ENCODE data around the gene MYOM1.

The MYOM1 gene

GRCh38 chr18:3119401-3120341 lies 100.1 kb downstream of the MYOM1 start:
- no peak for TF ChIP-seq REST (IDR thresholded peaks at IDR 0.05; ENCODE audit: low read depth)
- no peak for TF ChIP-seq EP300 (IDR thresholded peaks at IDR 0.05; ENCODE audit: borderline replicate concordance)
- no peak for TF ChIP-seq NFIC (IDR thresholded peaks at IDR 0.05)
- no peak for TF ChIP-seq FOXM1 (IDR thresholded peaks at IDR 0.05; ENCODE audit: borderline replicate concordance, low read depth)
- no peak for TF ChIP-seq ZBTB7A (IDR thresholded peaks at IDR 0.05; ENCODE audit: low read depth)
- TF ChIP-seq EGR1 (IDR thresholded peaks at IDR 0.05) = no peak
- TF ChIP-seq TEAD4 (IDR thresholded peaks at IDR 0.05) = no peak
- no peak for TF ChIP-seq CREB1 (IDR thresholded peaks at IDR 0.05; ENCODE audit: low read depth)
- TF ChIP-seq RAD21 (IDR thresholded peaks at IDR 0.05; ENCODE audit: low read depth) = no peak
- no peak for TF ChIP-seq USF1 (IDR thresholded peaks at IDR 0.05)
- no peak for TF ChIP-seq MAX (IDR thresholded peaks at IDR 0.05)
- no peak for TF ChIP-seq CEBPB (IDR thresholded peaks at IDR 0.05)

- TF ChIP-seq ZBTB7A (IDR thresholded peaks at IDR 0.05; ENCODE audit: low read depth) = no peak
- no peak for TF ChIP-seq TCF12 (IDR thresholded peaks at IDR 0.05; ENCODE audit: low read depth)
- no peak for TF ChIP-seq CEBPB (IDR thresholded peaks at IDR 0.05)
- no peak for TF ChIP-seq REST (IDR thresholded peaks at IDR 0.05; ENCODE audit: low read depth)
- TF ChIP-seq EGR1 (IDR thresholded peaks at IDR 0.05) = no peak
- TF ChIP-seq EP300 (IDR thresholded peaks at IDR 0.05; ENCODE audit: borderline replicate concordance) = no peak
- TF ChIP-seq TEAD4 (IDR thresholded peaks at IDR 0.05) = no peak
- no peak for TF ChIP-seq NFIC (IDR thresholded peaks at IDR 0.05)
These were observed 101.4 kb downstream of the MYOM1 start for GRCh38 chr18:3118195-3119010.

- no peak for TF ChIP-seq YY1 (IDR thresholded peaks at IDR 0.05; ENCODE audit: low read depth)
- no peak for TF ChIP-seq EGR1 (IDR thresholded peaks at IDR 0.05)
- TF ChIP-seq RAD21 (IDR thresholded peaks at IDR 0.05; ENCODE audit: low read depth) = no peak
- no peak for TF ChIP-seq TCF12 (IDR thresholded peaks at IDR 0.05; ENCODE audit: low read depth)
- TF ChIP-seq EP300 (IDR thresholded peaks at IDR 0.05; ENCODE audit: borderline replicate concordance) = no peak
- TF ChIP-seq REST (IDR thresholded peaks at IDR 0.05; ENCODE audit: low read depth) = no peak
- no peak for TF ChIP-seq CREB1 (IDR thresholded peaks at IDR 0.05; ENCODE audit: low read depth)
- TF ChIP-seq NFIC (IDR thresholded peaks at IDR 0.05) = no peak
- no peak for TF ChIP-seq ZBTB7A (IDR thresholded peaks at IDR 0.05; ENCODE audit: low read depth)
- no peak for TF ChIP-seq FOXM1 (IDR thresholded peaks at IDR 0.05; ENCODE audit: borderline replicate concordance, low read depth)
These were observed 102.1 kb downstream of the MYOM1 start for GRCh38 chr18:3117493-3118192.

- TF ChIP-seq CREB1 (IDR thresholded peaks at IDR 0.05; ENCODE audit: low read depth) (no peak), TAF1 (IDR thresholded peaks at IDR 0.05; ENCODE audit: low read depth) (no peak), USF1 (IDR thresholded peaks at IDR 0.05) (no peak), NFIC (IDR thresholded peaks at IDR 0.05) (no peak), EP300 (IDR thresholded peaks at IDR 0.05; ENCODE audit: borderline replicate concordance) (no peak), CEBPB (IDR thresholded peaks at IDR 0.05) (no peak), TCF12 (IDR thresholded peaks at IDR 0.05; ENCODE audit: low read depth) (no peak), ZBTB7A (IDR thresholded peaks at IDR 0.05; ENCODE audit: low read depth) (no peak), RAD21 (IDR thresholded peaks at IDR 0.05; ENCODE audit: low read depth) (no peak), TEAD4 (IDR thresholded peaks at IDR 0.05) (no peak), EGR1 (IDR thresholded peaks at IDR 0.05) (no peak), FOXM1 (IDR thresholded peaks at IDR 0.05; ENCODE audit: borderline replicate concordance, low read depth) (no peak), MAX (IDR thresholded peaks at IDR 0.05) (no peak), YY1 (IDR thresholded peaks at IDR 0.05; ENCODE audit: low read depth) (no peak), REST (IDR thresholded peaks at IDR 0.05; ENCODE audit: low read depth) (no peak)
These were observed 104.2 kb downstream of the MYOM1 start for GRCh38 chr18:3115447-3116030.

Measured in Ishikawa (cell line).